GM23338 (cell line): Measurements from ENCODE around the gene MEI4. TPM values are rescaled to one million over a fixed set of nuclear protein-coding genes. Genes with fewer than 3 reads are reported as not detected.

Source experiments
- ATAC-seq: fragments of 200-7000 bp; cut with Tn5 transposase; 3 replicates; pipeline ENCODE4 v1.9.1; 2020
- DNase-seq: peaks from one replicate; pipeline ENCODE4 v3.0.0-alpha.2; 2015; ENCODE audit warnings: low spot score
- H2AFZ ChIP-seq: fragments of 200-600 bp; sonication (generic); 2 replicates; pipeline ENCODE4 v1.8.0; 2016; ENCODE audit warnings: antibody characterized with exemption, mild to moderate bottlenecking, moderate library complexity
- H3F3A ChIP-seq: fragments of 200-600 bp; sonication (generic); replicated peaks from 2 replicates; pipeline ENCODE4 v1.8.0; 2017; ENCODE audit warnings: antibody characterized with exemption, mixed run types, low read depth
- H3K27ac ChIP-seq: fragments of 200-600 bp; sonication (generic); 2 replicates; pipeline ENCODE4 v1.6.1; 2016; ENCODE audit warnings: low read depth
- H3K27me3 ChIP-seq: fragments of 200-600 bp; sonication (generic); 2 replicates; pipeline ENCODE4 v1.8.0; 2016; ENCODE audit warnings: mild to moderate bottlenecking, mixed run types, moderate library complexity; ENCODE audit not compliant: insufficient read depth
- H3K36me3 ChIP-seq: fragments of 200-600 bp; sonication (generic); 2 replicates; pipeline ENCODE4 v1.8.0; 2016; ENCODE audit warnings: mild to moderate bottlenecking; ENCODE audit not compliant: insufficient read depth
- H3K4me1 ChIP-seq: fragments of 200-600 bp; sonication (generic); 2 replicates; pipeline ENCODE4 v1.8.0; 2016; ENCODE audit warnings: mild to moderate bottlenecking, moderate library complexity; ENCODE audit not compliant: insufficient read depth
- H3K4me2 ChIP-seq: fragments of 200-600 bp; sonication (generic); 2 replicates; pipeline ENCODE4 v1.7.1; 2017; ENCODE audit warnings: mixed run types
- H3K4me3 ChIP-seq: fragments of 200-600 bp; sonication (generic); 2 replicates; pipeline ENCODE4 v1.6.1; 2016; ENCODE audit warnings: mixed run types
- H3K79me2 ChIP-seq: fragments of 200-600 bp; sonication (generic); replicated peaks from 2 replicates; pipeline ENCODE4 v1.8.0; 2017; ENCODE audit warnings: mild to moderate bottlenecking; ENCODE audit not compliant: insufficient read depth
- H3K9me2 ChIP-seq: fragments of 200-600 bp; sonication (generic); 2 replicates; pipeline ENCODE4 v1.8.0; 2017; ENCODE audit not compliant: insufficient read depth
- H4K20me1 ChIP-seq: fragments of 200-600 bp; sonication (generic); replicated peaks from 2 replicates; pipeline ENCODE4 v1.8.0; 2017; ENCODE audit warnings: mild to moderate bottlenecking; ENCODE audit not compliant: insufficient read depth
- H3K27ac Mint-ChIP-seq: 2 replicates; pipeline ENCODE4 v1.8.0; 2020; ENCODE audit warnings: inconsistent platforms, mild to moderate bottlenecking, moderate library complexity, mixed read lengths
- H3K27me3 Mint-ChIP-seq: 3 replicates; pipeline ENCODE4 v1.8.0; 2022; ENCODE audit warnings: low read depth, mild to moderate bottlenecking, moderate library complexity, mixed read lengths, inconsistent platforms; ENCODE audit not compliant: insufficient read depth, poor library complexity
- H3K36me3 Mint-ChIP-seq: 3 replicates; pipeline ENCODE4 v1.8.0; 2021; ENCODE audit warnings: low read depth, mild to moderate bottlenecking, inconsistent platforms, moderate library complexity, mixed read lengths
- H3K4me1 Mint-ChIP-seq: 3 replicates; pipeline ENCODE4 v1.8.0; 2020; ENCODE audit warnings: mild to moderate bottlenecking, inconsistent platforms, mixed read lengths
- H3K4me3 Mint-ChIP-seq: 3 replicates; pipeline ENCODE4 v1.8.0; 2021; ENCODE audit warnings: moderate library complexity, mild to moderate bottlenecking, inconsistent platforms, mixed read lengths
- H3K9me3 Mint-ChIP-seq: 3 replicates; pipeline ENCODE4 v1.8.0; 2020; ENCODE audit warnings: moderate library complexity, mild to moderate bottlenecking, inconsistent platforms, mixed read lengths
- CREB1 ChIP-seq: fragments of 250-450 bp; sonication (Bioruptor Pico); IDR thresholded peaks from 2 replicates; pipeline ENCODE4 v1.5.0; 2020; ENCODE audit warnings: low read depth, mild to moderate bottlenecking, moderate library complexity
- NANOG ChIP-seq: IDR thresholded peaks from 2 replicates; pipeline ENCODE4 v1.6.1; 2016; ENCODE audit warnings: antibody characterized with exemption, borderline replicate concordance
- POLR2AphosphoS5 ChIP-seq: IDR thresholded peaks from 2 replicates; pipeline ENCODE4 v1.6.1; 2016; ENCODE audit warnings: antibody characterized with exemption, low read depth
- STAT1 ChIP-seq: IDR thresholded peaks from one replicate; pipeline ENCODE4 v1.6.1; 2016; ENCODE audit warnings: antibody characterized with exemption; ENCODE audit not compliant: unreplicated experiment
- ZNF114 ChIP-seq: fragments of 250-450 bp; sonication (Bioruptor Pico); IDR thresholded peaks from 2 replicates; pipeline ENCODE4 v1.5.0; 2020; ENCODE audit warnings: mild to moderate bottlenecking, moderate library complexity
- ZNF331 ChIP-seq: fragments of 250-450 bp; sonication (Bioruptor Pico); IDR thresholded peaks from 2 replicates; pipeline ENCODE4 v1.5.0; 2020; ENCODE audit warnings: low read depth, mild to moderate bottlenecking, moderate library complexity
- ZNF462 ChIP-seq: fragments of 250-450 bp; sonication (Bioruptor Pico); IDR thresholded peaks from 2 replicates; pipeline ENCODE4 v1.5.0; 2020; ENCODE audit warnings: mild to moderate bottlenecking, moderate library complexity
- polyA plus RNA-seq: library from polyadenylated mRNA; unstranded; fragments of >200 nt; fragmentation: Nextera tagmentation; extraction: Ambion mirVana; gene quantifications from 2 replicates; pipeline ENCODE4 v1.2.1, GENCODE V29; 2016
- total RNA-seq: library from RNA; depleted of rRNA; stranded (reverse); fragments of >200 nt; shearing (Covaris generic); gene quantifications from 2 replicates; pipeline ENCODE4 v1.2.3, GENCODE V29; 2014
- TF ChIP-seq, protein P1 (sequence below), 2 experiments: fragments of 200-600 bp in 1 of 2; sonication (generic) in 1 of 2; conservative IDR thresholded peaks; 2 replicates each; pipeline versions ENCODE4 v1.5.1 to v1.6.1; 2016 to 2017; ENCODE audit warnings: antibody characterized with exemption in 2 of 2, low read depth in 2 of 2, mild to moderate bottlenecking in 2 of 2, moderate library complexity in 1 of 2
- TF ChIP-seq, protein P2 (sequence below): IDR thresholded peaks from one replicate; pipeline ENCODE4 v1.6.1; 2018; ENCODE audit warnings: antibody characterized with exemption; ENCODE audit not compliant: unreplicated experiment
- TF ChIP-seq, protein P3 (sequence below): IDR thresholded peaks from 2 replicates; pipeline ENCODE4 v1.6.1; 2016; ENCODE audit warnings: antibody characterized with exemption

Gene MEI4
- total and polyA plus RNA-seq, 2 experiments from 2014 or later: 0.23 to 0.63 TPM

DNA sequence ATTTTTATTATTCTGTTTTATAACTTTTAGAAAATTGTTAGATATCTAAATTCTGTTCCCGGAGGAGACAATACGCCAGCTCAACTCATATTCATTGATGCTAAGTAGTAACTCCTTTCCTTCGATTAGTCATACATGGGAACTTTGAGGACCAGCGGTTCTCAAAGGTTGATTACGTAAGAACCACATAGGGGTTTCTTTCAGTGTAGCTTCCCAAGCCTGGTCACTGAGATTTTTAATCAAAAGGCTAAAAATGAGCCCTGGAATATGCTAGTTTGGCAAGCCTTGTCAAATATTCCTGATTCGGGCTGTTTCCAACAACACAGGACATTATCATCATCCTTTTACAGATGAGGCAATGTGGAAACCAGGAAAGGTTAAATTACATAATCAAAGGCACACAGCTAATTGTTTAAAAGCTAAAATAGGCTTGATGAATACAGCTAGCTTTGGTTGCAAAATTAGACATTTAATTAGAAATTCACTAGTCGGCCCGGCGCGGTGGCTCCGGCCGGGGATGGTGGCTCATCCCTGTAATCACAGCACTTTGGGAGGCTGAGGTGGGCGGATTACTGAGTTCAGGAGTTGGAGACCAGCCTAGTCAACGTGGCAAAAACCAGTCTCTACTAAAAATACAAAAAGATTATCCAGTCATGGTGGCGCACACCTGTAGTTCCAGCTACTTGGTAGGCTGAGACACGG, 14.6 kb upstream of the MEI4 start:
- TF ChIP-seq STAT1 (no peak), CREB1 (CRISPR knock-in tag) (no peak), POLR2AphosphoS5 (no peak), ZNF114 (CRISPR knock-in tag) (no peak), NANOG (no peak), ZNF462 (no peak), ZNF331 (CRISPR knock-in tag) (no peak)
- TF ChIP-seq, protein P1, sequence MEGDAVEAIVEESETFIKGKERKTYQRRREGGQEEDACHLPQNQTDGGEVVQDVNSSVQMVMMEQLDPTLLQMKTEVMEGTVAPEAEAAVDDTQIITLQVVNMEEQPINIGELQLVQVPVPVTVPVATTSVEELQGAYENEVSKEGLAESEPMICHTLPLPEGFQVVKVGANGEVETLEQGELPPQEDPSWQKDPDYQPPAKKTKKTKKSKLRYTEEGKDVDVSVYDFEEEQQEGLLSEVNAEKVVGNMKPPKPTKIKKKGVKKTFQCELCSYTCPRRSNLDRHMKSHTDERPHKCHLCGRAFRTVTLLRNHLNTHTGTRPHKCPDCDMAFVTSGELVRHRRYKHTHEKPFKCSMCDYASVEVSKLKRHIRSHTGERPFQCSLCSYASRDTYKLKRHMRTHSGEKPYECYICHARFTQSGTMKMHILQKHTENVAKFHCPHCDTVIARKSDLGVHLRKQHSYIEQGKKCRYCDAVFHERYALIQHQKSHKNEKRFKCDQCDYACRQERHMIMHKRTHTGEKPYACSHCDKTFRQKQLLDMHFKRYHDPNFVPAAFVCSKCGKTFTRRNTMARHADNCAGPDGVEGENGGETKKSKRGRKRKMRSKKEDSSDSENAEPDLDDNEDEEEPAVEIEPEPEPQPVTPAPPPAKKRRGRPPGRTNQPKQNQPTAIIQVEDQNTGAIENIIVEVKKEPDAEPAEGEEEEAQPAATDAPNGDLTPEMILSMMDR (conservative IDR thresholded peaks at IDR 0.05; ENCODE audit: low read depth in 2 of 2): no peak
- TF ChIP-seq, protein P2, sequence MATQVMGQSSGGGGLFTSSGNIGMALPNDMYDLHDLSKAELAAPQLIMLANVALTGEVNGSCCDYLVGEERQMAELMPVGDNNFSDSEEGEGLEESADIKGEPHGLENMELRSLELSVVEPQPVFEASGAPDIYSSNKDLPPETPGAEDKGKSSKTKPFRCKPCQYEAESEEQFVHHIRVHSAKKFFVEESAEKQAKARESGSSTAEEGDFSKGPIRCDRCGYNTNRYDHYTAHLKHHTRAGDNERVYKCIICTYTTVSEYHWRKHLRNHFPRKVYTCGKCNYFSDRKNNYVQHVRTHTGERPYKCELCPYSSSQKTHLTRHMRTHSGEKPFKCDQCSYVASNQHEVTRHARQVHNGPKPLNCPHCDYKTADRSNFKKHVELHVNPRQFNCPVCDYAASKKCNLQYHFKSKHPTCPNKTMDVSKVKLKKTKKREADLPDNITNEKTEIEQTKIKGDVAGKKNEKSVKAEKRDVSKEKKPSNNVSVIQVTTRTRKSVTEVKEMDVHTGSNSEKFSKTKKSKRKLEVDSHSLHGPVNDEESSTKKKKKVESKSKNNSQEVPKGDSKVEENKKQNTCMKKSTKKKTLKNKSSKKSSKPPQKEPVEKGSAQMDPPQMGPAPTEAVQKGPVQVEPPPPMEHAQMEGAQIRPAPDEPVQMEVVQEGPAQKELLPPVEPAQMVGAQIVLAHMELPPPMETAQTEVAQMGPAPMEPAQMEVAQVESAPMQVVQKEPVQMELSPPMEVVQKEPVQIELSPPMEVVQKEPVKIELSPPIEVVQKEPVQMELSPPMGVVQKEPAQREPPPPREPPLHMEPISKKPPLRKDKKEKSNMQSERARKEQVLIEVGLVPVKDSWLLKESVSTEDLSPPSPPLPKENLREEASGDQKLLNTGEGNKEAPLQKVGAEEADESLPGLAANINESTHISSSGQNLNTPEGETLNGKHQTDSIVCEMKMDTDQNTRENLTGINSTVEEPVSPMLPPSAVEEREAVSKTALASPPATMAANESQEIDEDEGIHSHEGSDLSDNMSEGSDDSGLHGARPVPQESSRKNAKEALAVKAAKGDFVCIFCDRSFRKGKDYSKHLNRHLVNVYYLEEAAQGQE: no peak
- TF ChIP-seq, protein P3, sequence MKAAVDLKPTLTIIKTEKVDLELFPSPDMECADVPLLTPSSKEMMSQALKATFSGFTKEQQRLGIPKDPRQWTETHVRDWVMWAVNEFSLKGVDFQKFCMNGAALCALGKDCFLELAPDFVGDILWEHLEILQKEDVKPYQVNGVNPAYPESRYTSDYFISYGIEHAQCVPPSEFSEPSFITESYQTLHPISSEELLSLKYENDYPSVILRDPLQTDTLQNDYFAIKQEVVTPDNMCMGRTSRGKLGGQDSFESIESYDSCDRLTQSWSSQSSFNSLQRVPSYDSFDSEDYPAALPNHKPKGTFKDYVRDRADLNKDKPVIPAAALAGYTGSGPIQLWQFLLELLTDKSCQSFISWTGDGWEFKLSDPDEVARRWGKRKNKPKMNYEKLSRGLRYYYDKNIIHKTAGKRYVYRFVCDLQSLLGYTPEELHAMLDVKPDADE: no peak
- Histone ChIP-seq H3K4me1 (no peaks in the 10 kb centered on the region), H3F3A (no peaks in the 10 kb centered on the region), H3K4me2 (no peak overlapping the region), H3K79me2 (no peaks in the 10 kb centered on the region), H3K4me3 (no peak overlapping the region), H3K27ac (no peak overlapping the region), H3K9me2 (0 out of 2 replicates have a peak, but pooled peaks cover 3% of the 10 kb centered on the region), H3K36me3 (no peaks in the 10 kb centered on the region), H2AFZ (no peak overlapping the region; the same call in 1 of the 2 replicates), H3K27me3 (no peaks in the 10 kb centered on the region), H4K20me1 (no peaks in the 10 kb centered on the region)
- no peaks in the 10 kb centered on the region for H3K27me3 Mint-ChIP-seq
- H3K4me1 Mint-ChIP-seq: no peaks in the 10 kb centered on the region
- no peaks in the 10 kb centered on the region for H3K9me3 Mint-ChIP-seq
- DNase-seq: no peak
- ATAC-seq: no peak
- no peak overlapping the region for H3K27ac Mint-ChIP-seq
- no peak overlapping the region for H3K4me3 Mint-ChIP-seq
- H3K36me3 Mint-ChIP-seq: no peaks in the 10 kb centered on the region
